Chondrocyte (in vitro differentiated cells): ENCODE measurements around the gene TNRC6C. TPM values are rescaled to one million over a fixed set of nuclear protein-coding genes. Genes with fewer than 3 reads are reported as not detected.

Source experiments
- DNase-seq: peaks from one replicate; pipeline ENCODE4 v3.0.0; 2021; ENCODE audit warnings: mixed read lengths, low spot score
- H3K27ac Mint-ChIP-seq: one replicate; pipeline ENCODE4 v1.8.0; 2021; ENCODE audit warnings: mild to moderate bottlenecking, moderate library complexity, mixed read lengths; ENCODE audit not compliant: unreplicated experiment
- H3K27me3 Mint-ChIP-seq: 2 replicates; pipeline ENCODE4 v1.8.0; 2021; ENCODE audit warnings: low read depth, mixed read lengths
- H3K36me3 Mint-ChIP-seq: 2 replicates; pipeline ENCODE4 v1.8.0; 2021; ENCODE audit warnings: low read depth, mixed read lengths
- H3K4me1 Mint-ChIP-seq: 2 replicates; pipeline ENCODE4 v1.8.0; 2021; ENCODE audit warnings: low read depth, mild to moderate bottlenecking, mixed read lengths
- H3K4me3 Mint-ChIP-seq: one replicate; pipeline ENCODE4 v1.8.0; 2021; ENCODE audit warnings: mild to moderate bottlenecking, moderate library complexity, mixed read lengths; ENCODE audit not compliant: unreplicated experiment
- H3K9me3 Mint-ChIP-seq: 2 replicates; pipeline ENCODE4 v1.8.0; 2021; ENCODE audit warnings: low read depth, mixed read lengths
- CTCF ChIP-seq: fragments of 200-600 bp; sonication (generic); IDR thresholded peaks from 2 replicates; pipeline ENCODE4 v1.5.0; 2021; ENCODE audit warnings: antibody characterized with exemption, mild to moderate bottlenecking, moderate library complexity
- total RNA-seq: library from RNA; stranded (reverse); gene quantifications from 3 replicates; pipeline ENCODE4 v1.2.1, GENCODE V29; 2021

The TNRC6C gene
- total RNA-seq, 1 donor from 2014 or later: 19.8 TPM

- Mint-ChIP-seq H3K27ac (no peak overlapping the region), H3K9me3 (no peaks in the 10 kb centered on the region), H3K4me1 (peaks cover 16% of the 10 kb centered on the region), H3K27me3 (no peaks in the 10 kb centered on the region), H3K36me3 (peaks cover 2% of the 10 kb centered on the region), H3K4me3 (no peak overlapping the region)
- TF ChIP-seq CTCF: no peak
- DNase-seq: no peak
Measured at GRCh38 chr17:78109489-78109761, 150.9 kb downstream of the TNRC6C start.

- Mint-ChIP-seq H3K4me3 (no peak overlapping the region), H3K27me3 (no peaks in the 10 kb centered on the region), H3K9me3 (no peaks in the 10 kb centered on the region), H3K4me1 (peaks cover 14% of the 10 kb centered on the region), H3K27ac (no peak overlapping the region), H3K36me3 (peaks cover 2% of the 10 kb centered on the region)
- peak; percentile 66 for DNase-seq
- no peak for TF ChIP-seq CTCF
Measured at GRCh38 chr17:78110363-78111015, 152.0 kb downstream of the TNRC6C start.

GRCh38 chr17:78111016-78111726 is 152.7 kb downstream of the TNRC6C start:
- Mint-ChIP-seq H3K36me3 (peaks cover 2% of the 10 kb centered on the region), H3K27me3 (no peaks in the 10 kb centered on the region), H3K27ac (no peak overlapping the region), H3K9me3 (no peaks in the 10 kb centered on the region), H3K4me3 (no peak overlapping the region), H3K4me1 (peaks cover 10% of the 10 kb centered on the region)
- DNase-seq: no peak
- TF ChIP-seq CTCF: no peak

- Mint-ChIP-seq H3K9me3 (no peaks in the 10 kb centered on the region), H3K27me3 (no peaks in the 10 kb centered on the region), H3K27ac (no peak overlapping the region), H3K36me3 (peaks cover 2% of the 10 kb centered on the region), H3K4me3 (no peak overlapping the region), H3K4me1 (peaks cover 10% of the 10 kb centered on the region)
- TF ChIP-seq CTCF: no peak
- DNase-seq: no peak
Measured at GRCh38 chr17:78111727-78112517, 153.4 kb downstream of the TNRC6C start.
